HG03159 (cell line): ENCODE measurements around the gene BCAS4.
A peak's percentile ranks its signal among the peaks of the same experiment; 100 is the strongest.
"Not testable (repeated sequence)": the region's sequence is repeated elsewhere in the genome, so short reads cannot be mapped to it uniquely, and the experiment has no call there.

Experiments used
- ATAC-seq: cut with Tn5 transposase; IDR thresholded peaks from one replicate; pipeline ENCODE4 v1.9.1; 2021; ENCODE audit warnings: mild to moderate bottlenecking, moderate library complexity; ENCODE audit not compliant: unreplicated experiment

Gene BCAS4

DNA sequence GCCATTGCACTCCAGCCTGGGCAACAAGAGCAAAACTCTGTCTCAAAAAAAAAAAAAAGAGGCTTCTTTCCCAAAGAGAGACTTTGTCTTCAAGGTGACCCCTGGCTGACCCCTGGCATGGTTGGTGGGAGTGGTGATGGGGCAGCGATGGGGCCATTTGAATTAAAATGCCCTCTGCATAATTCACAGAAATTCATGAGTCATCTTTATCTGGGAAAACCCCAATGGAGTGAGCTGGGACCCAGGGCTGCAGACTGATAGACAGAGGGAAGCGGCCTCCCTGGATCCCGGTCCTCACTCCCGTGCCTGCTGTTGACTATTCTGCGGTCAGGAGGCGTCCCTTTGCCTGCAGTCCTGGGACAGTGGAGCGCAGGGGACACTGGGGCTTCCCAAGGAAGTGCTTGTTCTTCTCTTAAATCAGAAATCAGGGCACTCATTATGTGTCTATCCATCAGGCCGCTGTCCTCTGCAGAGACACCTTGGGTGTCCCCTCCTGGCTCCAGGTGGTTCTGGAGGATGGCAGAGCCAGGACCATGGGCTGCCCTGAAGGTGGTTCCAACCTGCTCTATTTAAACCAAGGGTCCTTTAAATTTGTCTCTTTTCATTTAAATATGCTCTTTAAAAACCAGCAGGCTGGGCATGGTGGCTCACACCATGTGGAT lies 23.3 kb upstream of the BCAS4 start:
- not testable (repeated sequence) for ATAC-seq

DNA sequence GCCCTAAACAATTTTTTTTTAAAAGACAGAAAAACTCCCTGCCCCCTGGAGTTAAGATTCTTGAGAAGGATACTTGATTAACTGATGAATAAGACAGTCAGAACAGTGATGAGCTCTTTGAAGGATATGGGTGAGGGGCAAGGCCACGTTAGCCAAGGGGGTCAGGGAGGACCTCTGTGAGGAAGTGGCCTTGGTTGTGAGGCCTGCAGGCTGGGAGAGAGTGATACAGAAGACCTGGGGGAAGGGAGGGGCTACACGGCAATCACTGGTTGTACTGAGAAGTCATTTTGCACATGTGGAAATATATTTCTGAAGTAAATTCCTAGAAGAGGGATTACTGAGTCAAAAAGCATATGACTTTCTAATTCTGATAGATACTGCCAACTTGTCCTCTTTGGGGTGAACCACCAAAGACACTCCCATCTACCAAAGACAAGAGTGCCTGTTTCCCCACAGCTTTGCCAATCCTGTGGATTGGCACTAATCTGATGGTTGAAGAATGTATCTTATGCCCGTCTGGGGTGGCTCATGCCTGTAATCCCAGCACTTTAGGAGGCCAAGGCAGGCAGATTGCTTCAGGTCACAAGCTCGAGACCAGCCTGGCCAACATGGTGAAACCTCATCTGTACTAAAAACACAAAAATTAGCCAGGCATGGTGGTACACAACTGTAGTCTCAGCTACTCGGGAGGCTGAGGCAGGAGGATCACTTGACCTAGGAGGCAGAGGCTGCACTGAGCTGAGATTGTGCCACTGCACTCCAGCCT lies 22.3 kb upstream of the BCAS4 start:
- ATAC-seq, result no peak

GRCh38 chr20:50774515-50774914 lies 20.3 kb upstream of the BCAS4 start:
- ATAC-seq, result no peak

DNA sequence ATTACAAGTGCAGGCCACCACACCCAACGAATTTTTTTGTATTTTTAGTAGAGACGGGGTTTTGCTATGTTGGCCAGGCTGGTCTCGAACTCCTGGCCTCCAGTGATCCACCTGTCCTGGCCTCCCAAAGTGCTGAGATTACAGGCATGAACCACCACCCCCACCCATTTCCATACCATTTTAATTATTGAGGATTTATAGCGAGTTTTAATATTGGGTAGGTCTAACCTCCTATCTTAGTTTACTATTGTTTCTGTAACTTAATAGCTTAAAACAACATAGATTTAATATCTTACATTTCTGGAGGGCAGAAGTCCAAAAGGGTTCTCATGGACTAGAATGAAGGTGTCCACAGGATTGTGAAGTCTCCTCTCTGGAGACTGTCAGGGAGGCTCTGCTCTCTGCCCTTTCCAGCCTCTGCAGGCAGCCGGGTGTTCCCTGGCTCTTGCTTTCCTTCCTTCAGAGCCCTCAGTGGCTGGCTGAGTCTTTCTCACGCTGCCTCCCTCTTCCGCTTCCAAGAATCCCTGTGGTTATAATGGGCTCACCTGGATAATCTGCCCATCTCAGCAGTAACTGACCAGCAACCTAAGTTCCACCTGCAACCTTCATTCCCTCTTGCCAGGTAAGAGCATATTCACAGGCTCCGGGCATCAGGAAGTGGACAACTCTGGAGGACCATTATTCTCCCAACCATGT lies 18.6 kb upstream of the BCAS4 start:
- no peak for ATAC-seq

- ATAC-seq, result no peak
Observed at GRCh38 chr20:50777373-50777772, 17.5 kb upstream of the BCAS4 start.

DNA sequence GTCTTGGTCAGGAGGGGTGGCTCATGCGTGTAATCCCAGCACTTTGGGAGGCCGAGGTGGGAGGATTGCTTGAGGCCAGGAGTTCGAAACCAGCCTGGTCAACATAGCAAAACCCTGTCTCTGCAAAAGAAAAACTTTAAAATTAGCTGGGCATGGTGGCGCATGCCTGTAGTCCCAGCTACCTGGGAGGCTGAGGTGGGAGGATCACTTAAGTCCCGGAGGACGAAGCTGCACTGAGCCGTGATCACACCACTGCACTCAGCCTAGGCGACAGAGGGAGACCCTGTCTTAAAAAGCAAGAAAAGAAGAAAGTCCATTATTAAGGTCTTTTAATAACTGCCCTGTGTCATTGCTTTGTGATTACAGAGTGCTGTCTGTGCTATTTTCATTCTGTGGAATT lies 15.9 kb upstream of the BCAS4 start:
- ATAC-seq, result not testable (repeated sequence)

- ATAC-seq, result no peak
Observed at GRCh38 chr20:50783390-50783789, 11.5 kb upstream of the BCAS4 start.

DNA sequence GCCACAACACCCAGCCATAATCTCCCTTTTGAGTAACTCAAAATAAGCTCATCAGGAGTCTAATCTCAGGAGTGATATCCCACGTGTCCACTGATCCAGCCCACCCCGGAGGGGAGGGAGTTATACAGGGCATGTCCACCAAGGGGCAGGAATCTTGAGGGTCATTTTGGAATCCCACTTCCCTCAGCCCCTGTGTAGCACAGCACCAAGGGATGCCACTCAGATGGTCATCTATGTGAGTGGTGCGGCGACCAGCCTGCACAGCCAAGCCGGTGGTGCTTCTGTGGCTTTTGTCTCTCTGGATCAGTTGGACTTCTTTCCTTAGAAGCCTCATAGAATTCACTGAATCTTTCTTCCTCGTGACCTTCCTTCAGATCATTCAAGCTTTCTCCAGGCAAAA lies 11.0 kb upstream of the BCAS4 start:
- ATAC-seq, result no peak

GRCh38 chr20:50784464-50784863 lies 10.4 kb upstream of the BCAS4 start:
- ATAC-seq, result no peak

GRCh38 chr20:50786703-50787102 lies 8.2 kb upstream of the BCAS4 start:
- no peak for ATAC-seq

GRCh38 chr20:50787181-50787580 lies 7.7 kb upstream of the BCAS4 start:
- no peak for ATAC-seq

DNA sequence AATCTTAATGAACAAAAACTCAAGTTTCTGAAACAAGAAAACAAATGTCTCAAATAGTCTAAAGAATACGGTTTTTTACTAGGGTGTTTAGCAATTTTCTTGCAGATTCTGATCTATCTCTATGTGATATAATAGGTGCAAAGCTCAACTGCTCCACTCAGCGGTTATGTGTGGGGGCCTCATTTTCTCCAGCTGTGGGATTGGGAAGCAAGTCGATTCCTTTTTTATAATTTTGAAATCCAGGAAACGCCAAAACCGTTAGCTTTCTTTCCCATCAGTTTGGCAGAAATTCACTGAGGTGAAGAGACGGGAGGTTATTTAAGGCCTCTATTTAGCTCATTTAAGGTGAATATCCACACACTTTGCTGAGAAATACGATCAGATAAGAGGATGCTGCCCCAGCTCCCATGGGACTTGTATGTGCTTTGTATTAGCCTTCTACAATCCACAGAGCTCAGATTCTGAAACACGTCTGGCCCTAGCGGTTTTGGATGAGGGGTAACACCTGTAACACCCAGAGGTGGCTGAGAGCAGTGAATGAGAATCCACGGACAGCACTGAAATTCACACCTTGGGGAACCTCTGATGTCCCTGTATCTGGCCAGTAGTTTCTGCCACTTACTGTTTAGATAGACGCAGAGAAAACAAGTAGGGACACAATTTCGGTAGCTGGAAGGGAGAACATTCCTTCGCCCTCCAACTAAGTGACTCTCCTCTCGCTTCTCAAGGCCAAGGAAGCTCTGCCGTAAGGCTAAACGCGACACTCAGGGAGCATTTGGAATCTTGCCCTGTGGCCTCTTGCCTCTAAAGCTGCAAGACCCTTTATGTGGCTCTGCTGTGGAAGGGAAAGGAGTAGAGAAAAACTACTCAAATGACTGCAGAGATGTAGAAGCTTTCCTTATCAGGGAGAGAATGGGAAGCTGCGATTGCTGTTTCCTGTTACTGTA lies 6.5 kb upstream of the BCAS4 start:
- ATAC-seq, result no peak

DNA sequence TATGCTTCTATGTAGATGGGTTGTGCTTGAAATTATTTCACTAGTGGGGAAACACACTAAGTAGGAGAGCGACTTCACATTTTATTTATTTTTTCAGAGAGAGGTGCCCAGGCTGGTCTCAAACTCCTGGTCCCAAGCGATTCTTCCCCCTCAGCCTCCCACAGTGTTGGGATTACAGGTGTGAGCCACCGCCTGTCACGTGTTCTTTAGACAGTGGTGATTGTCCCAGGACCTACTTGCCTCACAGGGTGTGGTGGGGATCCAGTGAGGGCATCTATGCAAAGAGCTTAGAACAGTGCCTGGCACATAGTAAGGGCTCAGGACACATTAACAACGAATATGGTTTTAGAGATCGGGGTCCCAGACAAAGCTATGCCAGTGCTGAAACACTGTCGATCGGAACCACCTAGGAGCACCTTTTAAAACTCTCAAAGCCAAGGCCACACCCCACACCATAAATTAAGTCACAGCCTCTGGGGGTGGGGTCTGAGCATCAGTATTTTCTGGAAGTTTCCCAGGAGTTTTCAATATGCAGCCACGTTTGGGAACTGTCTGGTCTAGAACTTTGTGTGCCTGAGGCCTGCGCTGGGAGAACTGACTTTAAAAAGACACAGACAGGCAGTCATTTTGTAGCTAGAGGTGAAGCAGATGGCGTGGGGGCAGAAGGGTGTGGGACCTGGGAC lies 4.8 kb upstream of the BCAS4 start:
- no peak for ATAC-seq

- peak; percentile 46 for ATAC-seq
Observed at GRCh38 chr20:50790651-50791277, 4.1 kb upstream of the BCAS4 start.

DNA sequence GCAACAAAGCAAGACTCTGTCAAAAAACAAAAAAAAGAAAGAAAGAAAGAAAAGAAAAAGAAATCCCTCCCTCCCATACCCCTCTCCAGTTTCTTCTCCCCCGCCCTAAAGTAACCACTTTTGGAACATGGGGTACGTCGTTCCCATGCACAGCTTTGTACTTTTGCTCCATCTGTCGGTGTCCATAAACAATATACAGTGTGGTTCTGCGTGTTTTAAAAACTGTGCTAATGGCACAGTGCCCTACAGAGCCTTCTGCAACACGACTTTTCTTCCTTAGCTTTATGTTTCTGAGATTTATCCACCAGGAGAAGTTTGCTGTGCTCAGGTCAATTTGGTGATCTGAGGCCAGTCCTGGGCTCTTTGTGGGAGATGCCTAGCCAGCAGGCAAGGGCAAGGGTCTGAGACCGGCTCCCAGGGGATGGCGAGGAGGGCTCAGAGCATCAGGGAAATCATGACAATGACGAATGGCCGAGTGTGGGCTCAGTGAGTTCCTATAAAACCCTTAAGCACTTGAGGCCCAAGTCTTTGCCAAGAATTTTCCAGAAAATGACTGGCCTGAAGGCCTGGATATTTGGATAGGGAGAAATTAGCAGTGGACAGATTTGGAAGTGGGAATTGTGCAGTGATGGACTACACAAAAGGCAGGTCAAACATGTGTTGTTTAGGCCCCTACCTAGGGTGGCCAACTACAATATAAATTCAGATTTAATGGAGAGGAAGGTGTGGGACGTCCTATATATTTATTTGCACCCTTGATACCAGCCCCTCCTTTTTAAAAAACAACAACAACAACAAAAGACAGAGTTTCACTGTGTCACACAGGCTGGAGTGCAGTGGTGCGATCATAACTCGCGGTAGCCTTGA lies 1.9 kb upstream of the BCAS4 start:
- ATAC-seq, result no peak

- not testable (repeated sequence) for ATAC-seq
Observed at GRCh38 chr20:50793575-50794016, 1.3 kb upstream of the BCAS4 start.

- ATAC-seq, result no peak
Observed at GRCh38 chr20:50794181-50794845, 548 bp upstream of the BCAS4 start.

GRCh38 chr20:50797142-50797541 lies 2.3 kb downstream of the BCAS4 start:
- no peak for ATAC-seq
